Omental fat pad (tissue), 4 donors: Measurements from ENCODE around the gene MOK. TPM values are rescaled to one million over a fixed set of nuclear protein-coding genes. Genes with fewer than 3 reads are reported as not detected.

Experiments used
- ATAC-seq: fragments of 150-250 bp; one replicate; pipeline ENCODE4 v1.9.1; 2016; ENCODE audit warnings: mild to moderate bottlenecking, moderate library complexity; ENCODE audit not compliant: low FRiP score
- DNase-seq: peaks from one replicate; pipeline ENCODE4 v3.0.0-alpha.2; 2019; ENCODE audit warnings: low spot score
- CTCF ChIP-seq, 3 donors: fragments of 450-650 bp; IDR thresholded peaks; one replicate each; pipeline ENCODE4 v1.5.1; 2016 to 2017; ENCODE audit warnings: antibody characterized with exemption in 3 of 3, mild to moderate bottlenecking in 3 of 3, moderate library complexity in 2 of 3
- total RNA-seq, 4 donors: library from RNA; depleted of rRNA; stranded (reverse); fragments of >200 nt; gene quantifications; one replicate each; pipeline ENCODE4 v1.1.0, GENCODE V29; 2016

MOK gene
- total RNA-seq, 4 donors from 2014 or later: 11.6 to 21.9 (median 12.6) TPM

GRCh38 chr14:102184316-102185035 is 120.5 kb downstream of the MOK start:
- ATAC-seq: no peak
- DNase-seq: no peak

GRCh38 chr14:102183886-102184285 is 121.1 kb downstream of the MOK start:
- no peak for ATAC-seq
- TF ChIP-seq CTCF (IDR thresholded peaks at IDR 0.05): no peak
- DNase-seq: no peak

More at GRCh38 chr14:102184316-102185035, 120.5 kb downstream of the MOK start:
- no peak for TF ChIP-seq CTCF (IDR thresholded peaks at IDR 0.05)

- DNase-seq: no peak
- no peak for TF ChIP-seq CTCF (IDR thresholded peaks at IDR 0.05)
- no peak for ATAC-seq
These were observed 121.9 kb downstream of the MOK start for GRCh38 chr14:102182936-102183619.

- ATAC-seq (no peak), DNase-seq (no peak)
- no peak for TF ChIP-seq CTCF (IDR thresholded peaks at IDR 0.05)
These were observed 122.8 kb downstream of the MOK start for GRCh38 chr14:102182190-102182589.

- DNase-seq (no peak), ATAC-seq (no peak)
- no peak for TF ChIP-seq CTCF (IDR thresholded peaks at IDR 0.05)
These were observed 123.8 kb downstream of the MOK start for GRCh38 chr14:102181187-102181586.

- no peak for TF ChIP-seq CTCF (IDR thresholded peaks at IDR 0.05)
These were observed 124.5 kb downstream of the MOK start for GRCh38 chr14:102180248-102180998.

More at GRCh38 chr14:102180248-102180998, 124.5 kb downstream of the MOK start:
- DNase-seq (no peak), ATAC-seq (no peak)

Other genes with a start within 250 kb of the MOK start
- gene HSP90AA1, start 218.1 kb downstream of the MOK start, total RNA-seq: 1,000 to 10,000 TPM in 1 of 4 donors, 100 to 1,000 TPM in 3; 453 to 1,533 (median 691) TPM
- 10 to 100 TPM; 20.2 to 26.4 (median 22.0) TPM for gene WDR20, start 165.3 kb downstream of the MOK start, total RNA-seq
- gene ZNF839, start 14.6 kb upstream of the MOK start, total RNA-seq: 10 to 100 TPM in 1 of 4 donors, 1 to 10 TPM in 3; 3.8 to 12.6 (median 8.1) TPM
- 10 to 100 TPM; 20.0 to 39.8 (median 34.7) TPM for gene CINP, start 57.7 kb upstream of the MOK start, total RNA-seq
- 10 to 100 TPM; 12.7 to 46.0 (median 17.9) TPM for gene TECPR2, start 57.8 kb upstream of the MOK start, total RNA-seq
- gene ANKRD9, start 204.6 kb upstream of the MOK start, total RNA-seq: 10 to 100 TPM; 15.1 to 25.9 (median 23.9) TPM